Measurements from ENCODE around the gene PPP1R13L. TPM values are rescaled to one million over a fixed set of nuclear protein-coding genes. Genes with fewer than 3 reads are reported as not detected.

The PPP1R13L gene
- total RNA-seq, 1 donor from 2014 or later = 5.1 TPM

GRCh38 chr19:45355910-45356309 lies 49.0 kb downstream of the PPP1R13L start:
- peaks cover 52% of the 10 kb centered on the region for H3K36me3 Mint-ChIP-seq (ENCODE audit: low read depth)
- TF ChIP-seq, protein P1, sequence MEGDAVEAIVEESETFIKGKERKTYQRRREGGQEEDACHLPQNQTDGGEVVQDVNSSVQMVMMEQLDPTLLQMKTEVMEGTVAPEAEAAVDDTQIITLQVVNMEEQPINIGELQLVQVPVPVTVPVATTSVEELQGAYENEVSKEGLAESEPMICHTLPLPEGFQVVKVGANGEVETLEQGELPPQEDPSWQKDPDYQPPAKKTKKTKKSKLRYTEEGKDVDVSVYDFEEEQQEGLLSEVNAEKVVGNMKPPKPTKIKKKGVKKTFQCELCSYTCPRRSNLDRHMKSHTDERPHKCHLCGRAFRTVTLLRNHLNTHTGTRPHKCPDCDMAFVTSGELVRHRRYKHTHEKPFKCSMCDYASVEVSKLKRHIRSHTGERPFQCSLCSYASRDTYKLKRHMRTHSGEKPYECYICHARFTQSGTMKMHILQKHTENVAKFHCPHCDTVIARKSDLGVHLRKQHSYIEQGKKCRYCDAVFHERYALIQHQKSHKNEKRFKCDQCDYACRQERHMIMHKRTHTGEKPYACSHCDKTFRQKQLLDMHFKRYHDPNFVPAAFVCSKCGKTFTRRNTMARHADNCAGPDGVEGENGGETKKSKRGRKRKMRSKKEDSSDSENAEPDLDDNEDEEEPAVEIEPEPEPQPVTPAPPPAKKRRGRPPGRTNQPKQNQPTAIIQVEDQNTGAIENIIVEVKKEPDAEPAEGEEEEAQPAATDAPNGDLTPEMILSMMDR (IDR thresholded peaks at IDR 0.05) = no peak
- no peak overlapping the region for H3K4me3 Mint-ChIP-seq
- H3K27me3 Mint-ChIP-seq = no peaks in the 10 kb centered on the region
- intact Hi-C loops (cut with micrococcal nuclease) = no loop called here
- CTCF ChIA-PET = no interaction called here
- DNase-seq = no peak
- no peak overlapping the region for H3K27ac Mint-ChIP-seq
- no peaks in the 10 kb centered on the region for H3K9me3 Mint-ChIP-seq
- POLR2A ChIA-PET = no interaction called here
- H3K4me1 Mint-ChIP-seq = no peaks in the 10 kb centered on the region
- ATAC-seq (ENCODE audit: low read depth) = no peak

DNA sequence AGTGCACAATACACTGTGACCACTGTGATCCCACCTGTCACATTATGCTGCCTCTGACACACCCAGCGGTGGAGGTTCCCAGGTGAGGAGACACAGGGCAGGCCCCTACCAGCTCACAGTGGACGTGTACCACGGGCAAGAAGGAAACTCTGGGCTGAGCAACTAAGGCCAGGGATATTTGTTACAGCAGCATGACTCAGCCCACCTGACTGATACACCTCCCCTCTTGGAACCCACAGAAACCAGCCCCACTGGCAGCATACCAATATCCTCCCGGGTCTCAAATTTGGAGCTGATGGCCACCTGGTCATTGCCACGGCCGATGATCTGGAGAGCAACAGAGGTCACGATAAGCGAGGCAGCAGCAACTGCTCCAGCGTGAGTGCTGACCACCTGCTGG lies 49.5 kb downstream of the PPP1R13L start:
- no peak overlapping the region for H3K27ac Mint-ChIP-seq
- no peak overlapping the region for H3K4me3 Mint-ChIP-seq

GRCh38 chr19:45354241-45354842 lies 50.5 kb downstream of the PPP1R13L start:
- intact Hi-C loops (cut with micrococcal nuclease) = no loop called here
- no peaks in the 10 kb centered on the region for H3K9me3 Mint-ChIP-seq
- ChIA-PET CTCF (no interaction called here), POLR2A (no interaction called here)
- TF ChIP-seq, protein P1 (IDR thresholded peaks at IDR 0.05) = no peak
- ATAC-seq (ENCODE audit: low read depth) (no peak), DNase-seq (no peak)
- H3K4me1 Mint-ChIP-seq = no peaks in the 10 kb centered on the region
- no peaks in the 10 kb centered on the region for H3K27me3 Mint-ChIP-seq
- peaks cover 50% of the 10 kb centered on the region for H3K36me3 Mint-ChIP-seq (ENCODE audit: low read depth)
- no peak overlapping the region for H3K27ac Mint-ChIP-seq
- H3K4me3 Mint-ChIP-seq = no peak overlapping the region

More for the DNA sequence above, 49.5 kb downstream of the PPP1R13L start:
- intact Hi-C loops (cut with micrococcal nuclease) = no loop called here
- CTCF ChIA-PET = no interaction called here
- TF ChIP-seq, protein P1 (IDR thresholded peaks at IDR 0.05) = no peak
- peaks cover 53% of the 10 kb centered on the region for H3K36me3 Mint-ChIP-seq (ENCODE audit: low read depth)
- no peaks in the 10 kb centered on the region for H3K4me1 Mint-ChIP-seq
- POLR2A ChIA-PET = no interaction called here
- H3K9me3 Mint-ChIP-seq = no peaks in the 10 kb centered on the region
- H3K27me3 Mint-ChIP-seq = no peaks in the 10 kb centered on the region
- DNase-seq = no peak
- no peak for ATAC-seq (ENCODE audit: low read depth)

GRCh38 chr19:45352914-45353796 lies 51.7 kb downstream of the PPP1R13L start:
- TF ChIP-seq, protein P1 (IDR thresholded peaks at IDR 0.05) = no peak
- H3K27me3 Mint-ChIP-seq = no peaks in the 10 kb centered on the region
- no peak overlapping the region for H3K27ac Mint-ChIP-seq
- no peak overlapping the region for H3K4me3 Mint-ChIP-seq
- H3K4me1 Mint-ChIP-seq = no peaks in the 10 kb centered on the region
- no peaks in the 10 kb centered on the region for H3K9me3 Mint-ChIP-seq
- no peak for DNase-seq
- no peak for ATAC-seq (ENCODE audit: low read depth)
- H3K36me3 Mint-ChIP-seq (ENCODE audit: low read depth) = peaks cover 44% of the 10 kb centered on the region
- ChIA-PET POLR2A (no interaction called here), CTCF (no interaction called here)
- intact Hi-C loops (cut with micrococcal nuclease) = no loop called here

DNA sequence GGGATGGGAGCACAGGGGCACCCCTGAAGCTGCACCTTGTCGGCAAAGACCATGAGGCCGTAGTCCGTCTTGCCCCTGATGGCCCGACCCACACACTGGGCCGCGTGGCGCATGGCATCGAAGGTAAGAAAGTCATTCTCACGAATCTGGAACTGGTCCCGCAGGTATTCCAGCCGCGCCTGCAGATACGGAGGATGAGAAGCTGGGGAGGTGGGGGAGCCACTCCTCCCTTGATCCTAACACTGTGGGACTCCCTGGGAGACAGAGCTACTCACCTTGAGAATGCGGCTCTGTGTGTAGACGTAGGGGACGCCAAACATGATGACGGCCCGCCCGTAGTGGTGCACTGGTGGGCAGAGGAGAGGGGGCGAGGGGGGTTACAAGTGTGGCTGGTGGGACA lies 52.4 kb downstream of the PPP1R13L start:
- ChIA-PET CTCF (no interaction called here), POLR2A (no interaction called here)
- TF ChIP-seq, protein P1 (IDR thresholded peaks at IDR 0.05) = no peak
- no peaks in the 10 kb centered on the region for H3K9me3 Mint-ChIP-seq
- no peak overlapping the region for H3K4me3 Mint-ChIP-seq
- no peaks in the 10 kb centered on the region for H3K4me1 Mint-ChIP-seq
- H3K36me3 Mint-ChIP-seq (ENCODE audit: low read depth) = peaks cover 39% of the 10 kb centered on the region
- no peak for DNase-seq
- H3K27me3 Mint-ChIP-seq = no peaks in the 10 kb centered on the region
- intact Hi-C loops (cut with micrococcal nuclease) = no loop called here
- no peak for ATAC-seq (ENCODE audit: low read depth)
- no peak overlapping the region for H3K27ac Mint-ChIP-seq

Measured in activated B cell treated with CpG ODN at 0.5 μM for 24 hours (primary cell).